ENCODE measurements around the gene CDC73. TPM values are rescaled to one million over a fixed set of nuclear protein-coding genes. Genes with fewer than 3 reads are reported as not detected.

CDC73 gene
- total RNA-seq = 40.4 and 42.5 TPM in 2 replicates

GRCh38 chr1:193121616-193122593 is at the start of gene CDC73:
CDC73 (plus strand) TSS chr1:193122031; CDS start chr1:193122201, 170 bp downstream.

DNA sequence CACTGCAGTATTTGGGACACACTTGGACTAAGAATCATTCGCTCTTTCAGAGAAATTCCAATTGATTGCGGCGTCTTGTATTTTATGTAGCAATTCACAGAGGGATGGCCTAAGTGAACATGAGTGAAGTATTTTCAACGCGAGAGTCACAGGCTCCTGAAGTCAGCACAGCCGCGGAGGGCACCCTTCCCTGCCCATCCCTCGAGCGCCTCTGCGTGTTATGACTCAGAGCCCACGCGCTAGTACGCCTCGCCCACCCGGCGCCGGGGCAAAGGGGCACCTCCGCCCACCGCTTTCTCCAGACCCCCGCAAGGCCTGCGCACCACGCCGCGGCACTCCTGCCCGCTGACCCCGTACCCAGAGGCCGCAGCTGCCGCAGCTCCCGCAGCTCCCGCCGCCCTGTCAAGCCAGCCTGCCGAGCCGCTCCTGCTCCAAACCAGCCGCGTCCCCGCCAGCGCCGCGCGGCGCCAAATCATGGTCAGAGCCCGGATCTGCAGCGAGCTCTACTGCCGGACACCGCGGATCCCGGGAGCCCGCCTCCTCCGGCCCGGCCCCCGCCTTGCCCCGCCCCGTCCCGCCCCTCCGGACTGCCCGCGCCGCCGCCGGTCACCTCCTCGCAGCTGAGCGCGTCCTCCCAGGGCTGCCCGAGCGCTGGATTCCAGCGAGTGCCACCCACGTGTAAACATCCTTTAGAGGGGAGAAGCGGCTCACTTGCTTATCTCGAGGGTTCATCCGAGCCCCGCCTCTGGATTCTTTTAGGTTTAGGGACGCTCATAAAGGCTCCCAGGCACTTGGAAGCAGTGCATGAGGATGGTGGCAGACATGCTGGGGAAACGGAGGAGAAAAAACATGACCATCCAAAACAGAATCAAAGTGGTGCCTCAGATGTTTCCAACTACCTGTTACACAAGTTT is 16.7 kb upstream of the CDC73 start, which contains the start of gene GLRX2:
Gene GLRX2, minus strand, starts transcription at position 508 of the 914 bp plus-strand sequence. Its CDS starts 32 bp downstream, at position 476.

GRCh38 chr1:193185901-193186731 is 64.3 kb downstream of the CDC73 start, which contains the start of gene B3GALT2:
B3GALT2 (minus strand) TSS chr1:193186613; CDS start chr1:193181562, 5,051 bp downstream.

Small RNA genes within 50 kb of the gene (small RNA-seq; reads per million reads assigned to genes)
- not detected for gene MIR1278

Other genes with a start within 250 kb of the CDC73 start
- gene UCHL5, start 62.7 kb upstream of the CDC73 start, total RNA-seq = 58.5 and 64.0 TPM in 2 replicates
- gene RO60, start 62.4 kb upstream of the CDC73 start, total RNA-seq = 165 and 177 TPM in 2 replicates
- 19.3 and 23.8 TPM in 2 replicates for gene GLRX2, start 16.6 kb upstream of the CDC73 start, total RNA-seq
- gene B3GALT2, start 64.6 kb downstream of the CDC73 start, total RNA-seq = not detected in 2 replicates

All from thoracic aorta endothelial cell (primary cell).